Spleen (tissue), 7 donors: Measurements from ENCODE around the gene ADD1.

Experiments used
- CTCF ChIP-seq, 11 experiments: fragments of 200-600 bp in 7 of 11; fragments of 450-650 bp in 4 of 11; sonication (generic) in 4 of 11; IDR thresholded peaks in 8 of 11; conservative IDR thresholded peaks in 3 of 11; 1 replicate in 7 of 11; 2 replicates in 4 of 11; pipeline versions ENCODE4 v1.4.0 to v1.8.0; 2016 to 2021; ENCODE audit warnings: antibody characterized with exemption in 11 of 11, inconsistent platforms in 4 of 11, mild to moderate bottlenecking in 1 of 11
- POLR2AphosphoS5 ChIP-seq, 3 donors: sonication (generic); formaldehyde crosslinking; IDR thresholded peaks; one replicate each; pipeline ENCODE4 v1.5.1; 2017; ENCODE audit warnings: antibody characterized with exemption in 3 of 3
- donor health status: DM: no; HTN: no; CAD: no; lungs with moderate emphysema.
- donor health status: DM: no; HTN: no; CAD: no.
- donor health status: DM: no; HTN: no; CAD: no.

GRCh38 chr4:2929469-2929868 is 85.8 kb downstream of the ADD1 start:
- TF ChIP-seq CTCF (IDR thresholded peaks at IDR 0.05 in 8 of 11, conservative IDR thresholded peaks at IDR 0.05 in 3 of 11): no peak
- peak; percentile 24 to 69 (median 30) for TF ChIP-seq POLR2AphosphoS5 (IDR thresholded peaks at IDR 0.05)
